Loucy (cell line): ENCODE measurements around the gene VSTM2L.

Experiments
- H2AFZ ChIP-seq: fragments of 200-600 bp; sonication (generic); 2 replicates; pipeline ENCODE4 v1.6.0; 2016; ENCODE audit warnings: antibody characterized with exemption, mild to moderate bottlenecking, low read length, moderate library complexity
- H3F3A ChIP-seq: fragments of 200-600 bp; 2 replicates; pipeline ENCODE4 v1.6.0; 2016; ENCODE audit warnings: antibody characterized with exemption, low read depth, mild to moderate bottlenecking
- H3K27me3 ChIP-seq: fragments of 200-600 bp; sonication (generic); 2 replicates; pipeline ENCODE4 v1.6.1; 2014; ENCODE audit warnings: low read length, mild to moderate bottlenecking; ENCODE audit not compliant: insufficient read depth, poor library complexity, severe bottlenecking
- H3K36me3 ChIP-seq: fragments of 200-600 bp; sonication (generic); 2 replicates; pipeline ENCODE4 v1.6.1; 2016; ENCODE audit warnings: low read length; ENCODE audit not compliant: insufficient read depth
- H3K4me1 ChIP-seq: fragments of 200-600 bp; sonication (generic); 2 replicates; pipeline ENCODE4 v1.5.1; 2014; ENCODE audit warnings: low read length, mild to moderate bottlenecking; ENCODE audit not compliant: insufficient read depth, poor library complexity, severe bottlenecking
- H3K4me2 ChIP-seq: fragments of 200-600 bp; sonication (generic); 2 replicates; pipeline ENCODE4 v1.6.0; 2014; ENCODE audit warnings: antibody characterized with exemption, low read length, low read depth, mild to moderate bottlenecking; ENCODE audit not compliant: poor library complexity, severe bottlenecking
- H3K4me3 ChIP-seq: fragments of 200-600 bp; sonication (generic); 2 replicates; pipeline ENCODE4 v1.5.1; 2014; ENCODE audit warnings: low read length, mild to moderate bottlenecking, mixed read lengths; ENCODE audit not compliant: poor library complexity, severe bottlenecking
- H3K79me2 ChIP-seq: fragments of 200-600 bp; sonication (generic); 2 replicates; pipeline ENCODE4 v1.6.1; 2014; ENCODE audit warnings: low read length; ENCODE audit not compliant: insufficient read depth
- H3K9ac ChIP-seq: fragments of 200-600 bp; sonication (generic); 2 replicates; pipeline ENCODE4 v1.6.0; 2014; ENCODE audit warnings: mild to moderate bottlenecking, low read depth, low read length, moderate library complexity; ENCODE audit not compliant: poor library complexity, severe bottlenecking
- H3K9me2 ChIP-seq: fragments of 200-600 bp; sonication (generic); replicated peaks from 2 replicates; pipeline ENCODE4 v1.6.1; 2016; ENCODE audit warnings: low read depth, low read length, mixed read lengths
- H3K9me3 ChIP-seq: fragments of 200-600 bp; sonication (generic); 2 replicates; pipeline ENCODE4 v1.6.1; 2014; ENCODE audit warnings: mild to moderate bottlenecking, antibody characterized with exemption, low read length, low read depth; ENCODE audit not compliant: insufficient read depth
- H4K20me1 ChIP-seq: fragments of 200-600 bp; sonication (generic); 2 replicates; pipeline ENCODE4 v1.6.0; 2014; ENCODE audit warnings: antibody characterized with exemption, low read length, mild to moderate bottlenecking; ENCODE audit not compliant: insufficient read depth, poor library complexity, severe bottlenecking
- EZH2phosphoT487 ChIP-seq: fragments of 200-600 bp; IDR thresholded peaks from 2 replicates; pipeline ENCODE4 v1.6.1; 2018; ENCODE audit warnings: antibody characterized with exemption, mild to moderate bottlenecking, moderate library complexity, borderline replicate concordance
- TF ChIP-seq, protein P1 (sequence below): fragments of 200-600 bp; sonication (generic); conservative IDR thresholded peaks from 2 replicates; pipeline ENCODE4 v1.5.1; 2014; ENCODE audit warnings: mild to moderate bottlenecking, antibody characterized with exemption, low read length

The VSTM2L gene

GRCh38 chr20:37885593-37886503 lies 17.1 kb upstream of the VSTM2L start:
- Histone ChIP-seq H3K79me2 (no peaks in the 10 kb centered on the region), H2AFZ (no peak overlapping the region), H3K4me3 (no peak overlapping the region), H3K9me2 (no peaks in the 10 kb centered on the region), H4K20me1 (no peaks in the 10 kb centered on the region), H3K36me3 (no peaks in the 10 kb centered on the region), H3K4me1 (no peaks in the 10 kb centered on the region), H3F3A (no peaks in the 10 kb centered on the region), H3K9ac (no peak overlapping the region), H3K9me3 (no peaks in the 10 kb centered on the region), H3K27me3 (no peaks in the 10 kb centered on the region), H3K4me2 (no peak overlapping the region)
- TF ChIP-seq, protein P1, sequence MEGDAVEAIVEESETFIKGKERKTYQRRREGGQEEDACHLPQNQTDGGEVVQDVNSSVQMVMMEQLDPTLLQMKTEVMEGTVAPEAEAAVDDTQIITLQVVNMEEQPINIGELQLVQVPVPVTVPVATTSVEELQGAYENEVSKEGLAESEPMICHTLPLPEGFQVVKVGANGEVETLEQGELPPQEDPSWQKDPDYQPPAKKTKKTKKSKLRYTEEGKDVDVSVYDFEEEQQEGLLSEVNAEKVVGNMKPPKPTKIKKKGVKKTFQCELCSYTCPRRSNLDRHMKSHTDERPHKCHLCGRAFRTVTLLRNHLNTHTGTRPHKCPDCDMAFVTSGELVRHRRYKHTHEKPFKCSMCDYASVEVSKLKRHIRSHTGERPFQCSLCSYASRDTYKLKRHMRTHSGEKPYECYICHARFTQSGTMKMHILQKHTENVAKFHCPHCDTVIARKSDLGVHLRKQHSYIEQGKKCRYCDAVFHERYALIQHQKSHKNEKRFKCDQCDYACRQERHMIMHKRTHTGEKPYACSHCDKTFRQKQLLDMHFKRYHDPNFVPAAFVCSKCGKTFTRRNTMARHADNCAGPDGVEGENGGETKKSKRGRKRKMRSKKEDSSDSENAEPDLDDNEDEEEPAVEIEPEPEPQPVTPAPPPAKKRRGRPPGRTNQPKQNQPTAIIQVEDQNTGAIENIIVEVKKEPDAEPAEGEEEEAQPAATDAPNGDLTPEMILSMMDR: no peak
- no peak for TF ChIP-seq EZH2phosphoT487

GRCh38 chr20:37886851-37887297 lies 16.1 kb upstream of the VSTM2L start:
- Histone ChIP-seq H3K79me2 (no peaks in the 10 kb centered on the region), H4K20me1 (no peaks in the 10 kb centered on the region), H3K9me3 (no peaks in the 10 kb centered on the region), H3K4me3 (no peak overlapping the region), H3K4me2 (no peak overlapping the region), H2AFZ (no peak overlapping the region), H3K9ac (no peak overlapping the region), H3K9me2 (no peaks in the 10 kb centered on the region), H3F3A (no peaks in the 10 kb centered on the region), H3K4me1 (no peaks in the 10 kb centered on the region), H3K36me3 (no peaks in the 10 kb centered on the region), H3K27me3 (no peaks in the 10 kb centered on the region)
- TF ChIP-seq, protein P1: no peak
- no peak for TF ChIP-seq EZH2phosphoT487

- Histone ChIP-seq H3K9me2 (no peaks in the 10 kb centered on the region), H3K79me2 (no peaks in the 10 kb centered on the region), H3K9ac (no peak overlapping the region), H3K36me3 (no peaks in the 10 kb centered on the region), H3K4me1 (no peaks in the 10 kb centered on the region), H3K4me3 (no peak overlapping the region), H3F3A (no peaks in the 10 kb centered on the region), H3K9me3 (no peaks in the 10 kb centered on the region), H3K4me2 (no peak overlapping the region), H2AFZ (no peak overlapping the region), H3K27me3 (no peaks in the 10 kb centered on the region), H4K20me1 (no peaks in the 10 kb centered on the region)
- no peak for TF ChIP-seq EZH2phosphoT487
- TF ChIP-seq, protein P1: no peak
Observed at GRCh38 chr20:37888641-37889040, 14.3 kb upstream of the VSTM2L start.
